CD4-positive, alpha-beta T cell treated with Interleukin-17A for 1 hour (primary cell): ENCODE data around the gene CDH16.

Experiments used
- DNase-seq: peaks from one replicate; pipeline ENCODE4 v3.0.0-alpha.2; 2020

The CDH16 gene

DNA sequence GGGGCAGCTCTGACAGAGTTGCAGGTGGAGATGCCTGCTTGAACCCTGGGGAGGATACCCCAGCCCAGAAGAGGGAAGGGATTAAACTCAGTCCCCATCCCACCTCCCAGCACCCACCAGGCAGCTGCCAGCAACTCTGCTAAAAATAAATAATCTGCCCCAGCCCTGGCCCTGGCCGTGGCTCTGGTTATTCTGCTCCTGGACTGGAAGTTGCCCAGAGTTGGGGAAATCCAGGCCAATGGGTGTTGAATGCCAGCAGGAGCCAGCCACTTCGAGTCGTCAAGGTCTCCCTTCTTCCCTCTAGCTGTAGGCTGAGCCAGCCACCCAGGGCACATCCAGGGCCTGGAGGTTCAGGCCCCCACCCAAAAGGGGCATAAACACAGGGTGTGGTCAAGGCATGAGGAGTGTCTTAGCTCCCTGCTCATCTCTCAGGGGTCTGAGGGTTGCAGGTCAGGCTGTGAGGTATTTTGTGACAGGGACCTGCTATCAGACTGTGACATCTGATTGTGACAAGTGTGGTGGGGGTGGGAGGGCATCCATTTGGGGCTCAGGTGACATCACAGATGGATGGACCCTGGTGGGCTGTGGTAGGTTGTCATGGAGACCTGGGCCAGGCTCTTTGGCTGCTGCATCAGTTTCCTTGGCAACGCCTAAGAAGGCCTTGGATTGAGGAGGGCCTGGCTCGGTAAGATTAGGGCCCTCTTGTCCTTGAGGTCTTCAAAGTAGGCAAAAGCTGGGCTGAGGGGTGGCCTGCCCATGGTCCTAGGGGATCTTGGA lies 7.7 kb upstream of the CDH16 start:
- no peak for DNase-seq

DNA sequence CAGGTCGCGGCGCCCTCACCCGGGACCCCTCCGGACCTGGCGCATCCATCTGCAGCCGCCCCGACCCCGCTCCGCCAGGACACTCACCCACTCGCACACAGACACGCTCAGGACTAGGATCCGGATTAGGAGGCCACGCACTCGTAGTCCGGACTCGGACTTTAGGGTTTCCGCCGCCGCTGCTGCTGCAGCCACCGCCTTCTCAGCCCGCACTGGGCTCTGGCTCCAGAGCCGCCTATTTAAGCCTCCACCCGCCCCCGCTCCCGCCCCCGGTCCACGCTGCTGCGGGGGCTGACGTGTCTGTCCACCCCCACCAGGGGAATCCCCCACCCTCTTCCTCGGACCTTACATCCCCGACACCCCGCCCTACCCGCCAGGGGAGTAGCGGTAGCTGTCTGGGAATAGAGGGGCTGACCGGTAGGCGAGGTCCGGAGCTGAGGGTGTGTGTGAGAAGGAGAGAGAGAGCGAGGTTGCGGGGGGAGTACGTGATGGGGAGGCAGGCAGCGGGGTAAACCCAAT lies 6.7 kb upstream of the CDH16 start, which contains the start of gene RRAD:
RRAD (minus strand) TSS at position 214 of the 519 bp plus-strand sequence. CDS start 356 bp downstream, outside the sequence.
- peak; percentile 31 for DNase-seq

GRCh38 chr16:66924527-66925321 lies 6.0 kb upstream of the CDH16 start:
- peak; percentile 27 for DNase-seq

DNA sequence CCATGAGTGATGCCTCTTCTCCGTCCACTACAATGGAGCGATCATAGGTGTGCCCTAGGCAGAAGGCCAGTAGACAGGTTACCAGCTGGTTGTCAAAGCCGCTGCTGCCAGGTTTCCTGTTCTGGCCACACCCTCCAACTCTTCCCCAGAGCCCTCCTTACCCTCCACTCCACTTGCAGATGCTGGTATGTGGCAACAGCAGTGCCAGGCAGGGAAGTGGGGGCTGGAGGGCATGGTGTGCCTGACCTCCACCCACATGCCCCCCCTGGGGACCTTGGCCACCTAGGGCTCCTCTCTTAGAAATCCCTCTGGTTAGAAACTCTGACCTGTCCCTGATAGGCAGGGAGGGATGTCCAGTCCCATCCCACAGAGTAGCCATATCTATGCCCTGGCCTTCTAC lies 5.2 kb upstream of the CDH16 start:
- no peak for DNase-seq

DNA sequence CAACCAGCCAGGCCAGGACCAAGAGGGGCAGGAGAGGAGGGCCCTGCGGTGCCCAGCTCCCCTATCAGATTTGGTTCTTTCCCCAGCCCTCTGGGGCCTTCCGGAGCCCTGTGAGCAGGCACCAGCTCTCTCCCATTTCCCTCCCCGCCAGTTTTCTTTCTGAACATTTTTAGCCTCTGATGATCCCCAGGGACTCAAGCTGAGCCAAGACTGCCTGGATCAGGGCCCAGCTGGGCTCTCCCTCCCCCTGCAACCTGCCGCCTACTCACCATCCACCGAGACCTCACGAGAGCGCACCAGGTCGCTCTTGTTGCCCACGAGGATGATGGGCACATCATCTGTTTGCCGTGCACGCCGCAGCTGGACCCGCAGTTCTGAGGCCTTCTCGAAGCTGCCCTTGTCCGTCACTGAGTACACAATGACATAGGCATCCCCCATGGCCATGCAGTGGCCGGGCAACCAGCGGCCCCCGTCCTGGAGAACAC lies 4.6 kb upstream of the CDH16 start:
- no peak for DNase-seq

- DNase-seq = no peak
These were observed 3.2 kb upstream of the CDH16 start for GRCh38 chr16:66921729-66922450.

GRCh38 chr16:66920924-66921680 lies 2.4 kb upstream of the CDH16 start:
- DNase-seq = no peak

DNA sequence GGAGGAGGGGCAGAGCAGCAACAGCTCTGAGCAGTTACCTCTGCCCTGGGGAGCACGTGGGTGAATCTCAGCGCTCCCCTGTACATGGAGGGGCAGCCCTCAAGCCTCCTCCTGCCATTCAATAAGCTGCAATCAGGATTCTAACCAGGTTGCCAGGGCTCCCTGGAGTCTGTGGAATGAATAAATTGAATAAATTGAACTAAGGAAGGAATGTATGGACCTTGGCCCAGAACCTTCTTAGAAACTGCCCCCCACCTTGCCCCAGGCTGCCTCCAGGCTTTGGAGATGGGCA lies 1.6 kb upstream of the CDH16 start:
- no peak for DNase-seq

GRCh38 chr16:66919569-66920298 lies 1.0 kb upstream of the CDH16 start:
- DNase-seq = no peak

DNA sequence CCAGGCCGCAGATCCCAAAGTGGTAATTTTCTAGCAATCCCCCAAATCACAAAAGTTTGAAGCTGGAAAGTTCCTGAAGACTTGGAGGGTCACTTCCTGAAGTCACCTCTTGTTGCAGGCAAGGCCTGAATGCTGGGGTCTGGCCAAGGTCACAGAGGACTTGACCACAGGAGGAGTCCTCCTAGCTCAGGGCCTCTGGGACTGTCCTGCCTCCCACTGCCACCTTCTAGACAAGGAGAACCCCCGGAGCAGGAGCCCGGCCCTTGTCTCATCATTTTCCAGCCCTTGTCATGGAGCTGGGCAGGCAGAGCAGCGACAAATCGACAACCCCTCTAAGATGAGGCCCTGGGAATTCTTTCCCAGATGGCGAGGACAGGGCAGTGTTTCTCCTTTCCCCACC lies 330 bp downstream of the CDH16 start:
- no peak for DNase-seq

DNA sequence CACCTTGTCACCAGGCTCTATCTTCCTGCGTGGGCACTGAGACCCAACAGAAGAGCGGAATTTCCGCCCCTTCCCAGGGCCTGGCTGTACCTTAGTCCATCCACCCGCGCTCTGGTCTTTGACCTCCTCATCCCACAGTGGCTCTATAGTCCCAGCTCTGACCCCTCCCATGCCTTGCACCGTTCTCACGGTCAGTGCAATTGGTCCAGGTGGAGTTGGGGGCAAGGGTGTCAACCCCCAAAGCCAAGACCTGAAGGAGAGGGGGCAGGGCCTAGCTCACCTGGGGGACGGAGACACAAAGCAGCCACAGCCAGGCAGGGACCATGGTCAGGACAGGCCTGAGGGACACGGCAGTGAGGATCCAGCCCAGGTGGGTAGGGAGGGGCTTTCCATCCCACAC lies 944 bp downstream of the CDH16 start:
- DNase-seq = no peak

DNA sequence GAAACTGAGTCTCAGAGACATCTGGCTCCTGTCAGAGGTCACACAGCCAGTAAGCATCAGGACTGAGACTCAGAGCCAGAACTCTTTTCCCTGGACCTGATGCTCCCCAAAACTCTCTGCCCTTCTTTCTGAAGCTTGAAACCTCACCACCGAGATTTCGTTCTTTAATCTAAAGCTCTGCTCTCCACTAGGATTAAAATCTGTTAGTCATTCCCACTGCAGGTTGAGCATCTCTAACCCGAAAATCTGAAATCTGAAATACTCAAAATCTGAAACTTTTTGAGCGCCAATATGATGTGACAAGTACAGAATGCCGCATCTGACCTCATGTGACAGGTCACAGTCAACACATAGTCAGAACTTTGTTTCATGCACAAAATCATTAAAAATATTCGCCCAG lies 2.2 kb downstream of the CDH16 start:
- no peak for DNase-seq

GRCh38 chr16:66915041-66915440 lies 3.6 kb downstream of the CDH16 start:
- DNase-seq = no peak

DNA sequence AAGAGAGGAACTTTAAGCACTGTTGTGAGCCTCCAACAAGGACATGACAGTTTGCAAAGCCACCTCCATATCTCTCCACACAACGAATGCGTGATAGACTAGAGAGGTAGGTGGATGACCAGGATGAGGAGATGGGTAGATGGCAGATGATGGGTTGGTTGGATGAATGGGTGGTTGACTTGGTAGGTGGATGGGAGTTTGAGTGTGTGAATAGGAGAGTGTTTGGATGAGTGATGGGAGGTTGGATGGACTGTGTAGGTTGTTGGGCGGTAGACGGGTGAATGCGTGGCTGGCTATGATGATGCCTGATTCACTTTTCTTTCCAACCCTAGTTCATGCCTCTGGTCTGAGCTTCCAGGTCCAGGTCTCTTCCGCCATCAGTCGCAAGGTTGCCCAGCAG lies 4.1 kb downstream of the CDH16 start:
- DNase-seq = no peak

GRCh38 chr16:66913711-66914110 lies 5.0 kb downstream of the CDH16 start:
- DNase-seq = no peak

DNA sequence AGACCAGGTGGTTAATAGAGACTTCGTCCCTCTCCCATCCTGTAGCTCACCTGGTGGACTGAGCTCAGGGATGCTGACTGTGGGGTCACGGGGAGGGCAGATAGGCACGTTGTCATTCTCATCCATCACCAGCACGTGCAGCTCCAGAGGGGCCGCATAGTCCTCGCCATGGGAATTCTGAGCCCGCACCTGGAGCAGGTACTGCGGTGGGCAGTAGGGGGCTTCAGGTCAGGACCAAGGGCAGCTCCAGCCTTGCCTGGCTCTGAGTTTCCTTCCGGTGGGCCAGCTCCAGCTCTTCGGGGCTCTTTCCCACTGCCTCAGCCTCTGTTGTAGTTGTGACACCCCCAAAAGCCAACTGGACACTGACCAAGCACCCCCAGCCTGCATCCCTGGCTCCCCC lies 5.6 kb downstream of the CDH16 start:
- no peak for DNase-seq

- DNase-seq = no peak
These were observed 6.9 kb downstream of the CDH16 start for GRCh38 chr16:66911801-66912200.

DNA sequence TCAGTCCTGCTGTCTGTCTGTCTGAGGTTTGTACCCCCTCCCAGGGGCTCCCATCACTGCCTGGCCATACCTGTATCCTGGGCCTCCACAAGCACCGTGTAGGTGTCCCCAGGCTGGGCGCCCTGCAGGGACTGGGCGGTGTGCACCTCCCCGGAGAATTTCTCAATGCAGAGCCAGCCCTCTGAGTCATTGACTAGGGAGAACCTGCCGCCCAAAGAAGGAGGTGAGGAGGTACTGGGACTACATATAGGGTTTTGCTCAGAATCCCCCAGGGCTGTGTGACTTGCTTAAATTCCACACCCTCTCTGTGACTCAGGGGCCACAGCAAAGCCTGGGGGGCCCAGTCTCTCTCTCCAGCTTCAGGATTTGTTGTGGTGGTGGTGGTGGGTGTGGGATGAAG lies 7.6 kb downstream of the CDH16 start:
- DNase-seq = no peak

DNA sequence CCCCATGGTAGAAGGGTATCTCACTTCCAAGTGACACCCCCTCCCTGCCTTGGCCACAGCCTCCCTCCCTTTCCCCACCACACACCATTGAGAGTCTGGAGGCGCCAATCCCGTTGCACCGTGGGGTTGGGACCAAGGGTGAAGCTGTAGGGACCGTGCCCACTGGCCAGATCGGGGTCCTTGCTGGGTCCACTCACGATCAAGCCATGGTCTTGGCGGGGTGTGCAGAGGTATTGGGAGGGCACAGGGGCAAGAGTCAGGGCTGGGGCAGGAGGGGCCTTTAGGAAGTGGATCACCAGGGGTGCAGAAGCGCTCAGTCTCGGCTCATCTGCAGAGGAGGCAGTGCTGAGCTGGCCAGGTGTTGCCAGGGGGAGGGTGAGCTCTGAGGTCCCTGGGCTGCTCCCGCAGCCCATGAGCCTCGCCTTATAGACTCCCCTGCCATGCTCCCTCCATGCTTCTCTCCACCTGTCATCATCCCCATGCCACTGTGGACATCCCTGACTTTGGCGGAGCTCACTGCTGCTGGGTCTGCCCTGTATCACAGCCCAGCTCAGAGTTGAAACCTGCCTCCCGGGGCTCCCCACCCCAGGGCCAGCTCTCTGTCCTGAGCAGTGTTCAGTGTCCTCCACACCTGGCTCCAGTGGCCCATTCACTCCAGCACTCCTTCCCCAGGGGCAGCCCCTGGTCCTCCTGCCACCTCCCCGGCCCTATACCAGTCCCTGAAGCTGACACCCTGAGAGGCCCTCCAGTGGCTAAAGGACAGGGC lies 8.3 kb downstream of the CDH16 start:
- DNase-seq = no peak

DNA sequence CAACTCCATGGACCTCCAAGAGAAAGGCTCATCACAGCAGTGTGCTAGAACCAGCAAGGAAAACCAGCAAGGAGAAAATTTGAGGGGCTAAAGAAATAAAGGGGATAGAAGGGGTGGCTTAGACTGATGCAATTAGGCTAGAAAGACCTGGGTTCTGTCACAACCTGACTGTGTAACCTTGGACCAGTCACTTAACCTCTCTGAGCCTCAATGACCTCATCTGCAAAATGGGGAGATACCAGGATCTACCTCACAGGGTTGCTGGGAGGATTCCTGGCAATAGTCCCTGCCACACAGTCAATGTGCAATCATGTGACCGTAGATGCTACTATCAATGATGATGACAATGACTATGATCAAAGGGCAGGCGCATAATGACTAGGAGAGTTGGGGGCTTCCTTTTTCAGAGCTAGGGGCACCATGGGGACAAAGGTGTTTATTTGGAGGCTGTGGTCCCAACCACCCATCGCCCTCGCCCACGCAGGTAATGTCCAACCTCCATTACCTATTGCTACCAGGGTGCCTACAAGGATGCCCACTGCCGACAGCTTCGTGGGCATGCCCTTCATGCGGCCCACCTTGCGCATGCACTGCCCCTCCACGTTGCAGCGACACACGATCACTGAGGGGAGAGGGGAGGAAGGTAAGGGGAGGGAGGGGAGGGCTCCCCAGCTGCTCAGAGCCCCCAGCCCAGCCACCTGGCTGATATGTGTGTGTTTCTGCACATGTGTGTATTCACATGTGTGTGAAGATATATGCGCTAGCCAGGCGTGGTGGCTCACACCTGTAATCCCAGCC lies 9.7 kb downstream of the CDH16 start:
- no peak for DNase-seq
